SW480 (cell line): ENCODE measurements around the gene PRDM16.

ENCODE experiments used
- DNase-seq: peaks from one replicate; pipeline ENCODE4 v3.0.0-alpha.2; 2016; ENCODE audit warnings: low spot score

PRDM16 gene

DNA sequence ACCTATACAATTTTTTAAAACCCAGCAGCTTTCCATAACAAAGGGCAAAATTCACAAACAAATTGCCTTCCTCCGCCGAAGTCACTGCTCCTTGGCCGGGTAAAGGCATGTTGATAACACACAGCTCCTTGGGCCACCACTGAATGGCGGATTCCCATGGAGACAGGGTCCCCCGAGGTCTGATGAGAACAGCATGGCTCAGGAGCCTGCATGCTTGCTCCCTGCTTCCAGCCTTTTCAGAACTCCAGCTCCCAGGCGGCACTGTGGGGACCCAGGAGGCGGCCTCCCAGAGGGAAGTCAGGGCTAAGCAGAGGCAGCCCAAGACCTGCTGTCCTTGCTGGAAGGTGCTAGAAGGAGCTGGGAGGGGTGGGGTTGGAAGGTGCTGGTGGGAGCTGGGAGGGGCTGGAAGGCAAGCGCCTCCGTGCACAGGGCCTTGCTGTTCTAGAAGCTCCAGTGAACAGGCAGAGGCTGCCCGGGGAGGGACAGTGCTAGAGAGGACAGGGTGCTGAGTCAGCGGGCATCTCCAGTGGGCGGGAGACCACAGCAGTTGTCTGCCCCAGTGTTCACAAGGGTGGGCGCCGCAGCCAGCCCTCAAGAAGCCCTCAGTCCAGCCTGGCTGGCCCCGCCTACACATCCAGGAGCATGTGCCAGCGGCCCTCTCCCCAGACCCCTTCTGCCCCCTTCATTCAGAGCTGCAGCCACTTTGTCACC, 35.1 kb downstream of the PRDM16 start:
- no peak for DNase-seq

DNA sequence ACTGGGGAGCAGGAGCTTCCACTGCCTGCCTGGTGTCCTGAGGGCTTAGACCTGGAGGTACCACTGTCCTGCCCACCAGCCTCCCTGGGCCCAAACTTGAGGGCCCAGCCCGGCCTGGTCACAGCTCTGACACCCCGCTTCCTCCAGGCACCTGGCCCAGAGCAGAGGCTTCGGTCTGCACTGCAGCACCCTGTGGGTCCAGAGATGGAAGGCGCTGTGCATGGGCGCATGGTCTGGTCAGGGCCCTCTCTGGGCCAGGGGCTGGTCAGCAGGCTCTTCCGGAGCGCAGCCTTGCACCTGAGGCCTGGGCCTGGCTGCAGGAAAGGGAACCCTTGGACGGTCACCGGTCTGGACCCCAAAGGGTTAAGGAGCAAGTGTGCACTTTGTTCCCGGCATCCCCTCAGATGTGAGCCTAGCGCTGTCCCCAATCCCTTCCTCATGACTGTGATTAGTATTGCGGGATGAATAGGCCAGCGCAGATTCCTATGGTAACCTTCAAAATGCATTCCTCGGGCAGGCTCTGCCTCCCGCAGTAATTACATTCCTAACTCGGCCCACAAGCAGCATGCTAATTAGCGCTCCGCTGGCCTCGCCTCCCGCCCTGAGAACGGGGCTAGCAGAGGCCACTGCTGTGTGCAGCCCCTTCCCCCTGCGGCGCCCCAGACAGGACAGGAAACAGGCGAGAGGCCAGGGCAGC, 36.3 kb downstream of the PRDM16 start:
- DNase-seq = peak; percentile 69

DNA sequence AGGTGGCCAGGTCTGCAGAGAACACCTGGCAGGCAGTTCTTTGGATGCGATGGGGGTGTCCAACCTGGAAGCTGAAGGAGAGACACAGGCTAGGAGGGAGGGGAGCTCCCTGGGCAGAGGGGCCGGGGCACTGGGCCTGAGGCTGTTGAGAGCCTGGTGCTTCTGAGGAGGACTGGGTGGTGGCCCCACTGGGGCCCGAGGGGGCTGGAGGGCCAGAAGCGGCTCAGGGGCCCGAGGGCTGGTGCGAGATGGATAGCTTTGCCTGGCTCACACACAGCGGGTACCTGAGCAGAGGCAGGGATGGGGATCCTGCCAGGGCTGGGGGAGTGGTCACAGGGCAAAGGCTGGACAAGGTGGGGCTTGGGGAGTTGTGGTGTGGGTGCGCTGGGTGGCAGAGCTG, 37.2 kb downstream of the PRDM16 start:
- DNase-seq = no peak

DNA sequence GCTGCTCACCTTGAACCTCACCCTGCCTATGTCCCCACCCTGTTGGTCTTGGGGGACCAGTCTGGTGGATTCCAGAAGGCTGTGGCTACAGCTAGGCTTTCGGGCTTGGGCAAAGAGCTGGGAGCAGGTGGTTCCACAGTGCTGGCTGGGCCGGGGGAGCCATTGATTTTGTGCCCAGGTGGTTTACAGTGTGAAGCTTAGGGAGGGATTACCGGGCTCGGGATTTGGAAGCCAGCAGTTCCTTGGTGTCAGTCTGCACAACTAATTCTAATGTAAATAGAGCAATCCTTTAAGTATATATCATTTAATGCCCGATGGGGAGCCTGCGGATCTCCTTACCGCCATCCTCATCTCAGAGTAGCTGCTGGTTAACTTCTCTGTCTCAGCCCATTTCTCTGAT, 38.2 kb downstream of the PRDM16 start:
- DNase-seq = no peak

DNA sequence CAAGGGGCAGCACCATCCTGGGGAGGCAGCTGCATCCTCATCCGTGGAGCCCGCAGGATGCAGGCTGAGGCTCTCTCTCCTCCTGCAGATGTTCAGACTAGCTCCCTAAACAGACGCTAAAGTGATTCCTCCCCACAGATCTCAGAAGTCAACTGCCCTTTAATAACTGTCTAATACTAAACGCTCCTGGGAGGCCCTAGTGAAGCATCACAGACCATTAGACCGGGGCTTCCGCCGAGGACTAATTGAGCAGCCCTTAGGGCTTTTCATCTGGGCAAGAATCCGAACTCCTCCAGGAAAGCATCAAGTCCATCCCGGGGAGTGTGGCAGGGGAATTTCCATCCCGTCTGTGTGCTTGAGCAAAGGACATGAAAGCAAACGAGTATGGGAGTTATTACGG, 40.4 kb downstream of the PRDM16 start:
- DNase-seq = no peak

DNA sequence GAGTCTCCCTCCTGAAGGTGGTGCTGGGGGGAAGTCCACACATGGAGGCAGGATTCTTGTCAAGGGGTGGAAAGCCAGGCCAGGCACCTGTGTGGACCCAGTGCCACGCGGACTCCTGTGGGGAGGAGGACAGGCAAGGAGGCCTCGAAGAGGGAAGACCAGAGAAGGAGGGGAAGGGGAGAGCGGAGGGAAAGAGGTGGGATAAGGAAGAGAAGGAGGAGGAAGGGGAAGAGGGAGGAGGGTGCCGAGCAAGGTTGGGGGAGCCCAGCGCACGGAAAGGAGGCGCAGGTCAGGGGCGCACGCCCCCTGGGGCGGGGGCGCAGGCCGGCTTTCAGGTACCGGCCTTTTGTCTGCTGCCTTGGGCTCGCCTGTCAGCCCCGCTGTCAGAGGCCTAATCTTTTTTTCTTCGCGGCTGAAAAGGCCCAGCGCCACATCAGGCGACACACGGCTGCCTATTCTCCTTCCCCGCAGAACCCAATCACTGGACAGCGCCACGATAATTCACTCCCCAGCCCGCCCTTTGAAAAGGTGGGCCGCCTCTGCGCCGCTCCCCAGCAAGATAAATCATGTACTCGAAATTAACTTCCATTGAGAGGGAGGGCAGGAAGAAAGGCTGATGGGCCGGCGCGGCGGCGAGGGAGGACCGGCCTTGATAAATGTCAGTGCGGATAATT, 42.5 kb downstream of the PRDM16 start:
- no peak for DNase-seq

DNA sequence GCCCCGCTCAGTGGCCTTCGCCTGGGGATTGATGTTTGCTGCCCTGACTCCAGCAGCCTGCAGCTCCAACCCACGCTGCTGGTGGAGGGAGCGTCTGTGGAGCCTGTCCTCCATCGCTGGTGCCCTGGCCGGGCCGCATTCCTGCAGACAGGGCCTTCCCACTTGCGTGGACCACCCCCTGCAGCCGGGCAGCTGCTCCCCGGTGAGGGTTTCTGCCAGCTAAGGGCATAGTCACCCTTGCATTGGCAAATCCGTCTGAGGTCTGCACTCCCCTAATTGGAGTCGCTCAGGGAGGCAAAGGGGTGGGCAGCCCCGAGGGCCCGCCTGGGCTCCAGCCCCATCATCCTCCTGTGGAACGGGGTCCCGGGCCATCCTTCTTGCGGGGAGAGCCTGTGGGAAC, 43.5 kb downstream of the PRDM16 start:
- no peak for DNase-seq

DNA sequence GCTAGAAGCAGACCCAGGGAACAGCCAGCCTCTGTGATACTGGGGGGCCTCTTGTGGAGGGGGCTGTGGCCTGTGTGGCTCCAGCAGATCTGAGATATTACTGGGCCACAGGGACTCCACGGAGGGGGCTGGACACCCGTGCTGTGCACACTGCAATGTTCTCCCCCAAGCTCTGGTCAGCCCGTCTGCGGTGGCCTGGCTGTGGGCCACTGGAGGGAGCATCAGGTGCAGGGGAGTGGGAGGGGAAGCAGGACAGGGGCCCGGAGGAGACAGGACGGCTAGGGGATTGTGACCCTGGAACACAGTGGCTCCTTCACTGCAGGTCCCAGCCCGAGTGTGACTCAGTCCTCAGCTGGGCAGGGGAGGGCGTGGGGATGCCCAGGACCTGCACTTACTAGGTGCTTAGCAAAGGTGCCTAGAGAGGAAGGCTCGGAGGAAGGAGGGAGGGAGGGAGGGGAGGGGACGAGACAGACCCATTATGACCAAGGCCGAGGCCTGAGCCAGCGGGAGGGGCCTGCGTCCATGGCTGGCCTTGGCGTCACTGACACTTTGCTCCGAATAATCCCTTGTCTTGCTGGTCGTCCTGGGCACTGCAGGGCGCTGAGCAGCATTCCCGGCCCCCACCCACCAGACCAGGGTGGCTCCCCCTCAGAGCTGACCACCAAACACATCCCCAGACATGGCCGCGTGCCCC, 44.2 kb downstream of the PRDM16 start:
- DNase-seq = no peak

DNA sequence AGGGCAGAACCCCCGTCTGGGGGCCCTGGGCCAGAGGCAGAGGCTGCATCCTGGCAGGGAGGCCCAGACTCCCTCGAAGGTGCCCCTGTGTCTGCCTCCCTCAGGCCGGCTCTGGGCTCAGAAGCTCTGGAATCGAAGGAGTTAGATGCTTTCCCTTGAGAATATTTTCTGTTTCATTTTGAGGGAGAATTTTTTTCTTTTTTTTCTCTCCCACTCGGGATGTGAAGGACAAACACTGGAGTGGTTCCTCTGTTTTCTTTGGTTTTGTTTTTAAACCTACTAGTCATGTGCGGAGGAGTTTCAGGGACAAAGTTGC, 44.7 kb downstream of the PRDM16 start:
- no peak for DNase-seq

DNA sequence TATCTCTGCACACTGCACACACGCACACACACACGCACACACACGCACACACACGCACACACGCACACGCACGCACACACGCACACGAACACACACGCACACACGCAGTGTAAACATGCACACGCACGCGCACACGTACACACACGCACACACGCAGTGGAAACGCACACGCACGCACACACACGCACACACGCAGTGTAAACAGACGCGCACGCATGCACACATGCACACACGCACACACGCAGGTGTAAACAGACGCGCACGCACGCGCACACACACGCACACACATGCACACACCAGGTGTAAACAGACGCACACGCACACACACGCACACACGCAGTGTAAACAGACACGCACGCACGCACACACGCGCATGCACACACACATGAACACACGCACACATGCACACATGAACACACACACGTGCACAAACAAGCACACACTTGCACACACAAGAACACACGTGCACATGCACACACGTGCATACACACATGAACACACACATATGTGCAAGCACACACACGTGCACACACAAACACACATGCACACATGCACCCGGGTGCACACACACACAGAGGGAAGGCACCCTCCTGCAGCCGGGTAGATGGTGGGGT, 45.2 kb downstream of the PRDM16 start:
- no peak for DNase-seq

DNA sequence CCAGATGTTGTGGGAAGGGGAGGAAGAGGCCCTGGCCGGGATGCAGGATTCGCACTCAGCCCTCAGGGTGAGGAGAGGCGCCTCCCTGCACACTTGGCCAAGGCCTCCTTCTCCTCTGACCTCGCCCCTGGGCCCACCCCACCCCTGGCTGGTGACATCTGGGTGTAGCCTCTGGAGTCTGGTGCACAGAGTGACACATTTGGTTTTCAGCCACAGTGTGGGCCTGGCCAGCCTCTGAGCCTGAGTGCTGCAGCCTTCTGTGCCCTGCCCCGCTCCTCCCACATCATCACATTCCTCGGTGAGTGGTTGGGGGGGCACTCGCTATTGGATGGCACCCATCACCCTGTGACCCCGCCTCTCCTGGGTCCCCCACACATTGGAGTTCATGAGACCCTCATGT, 45.8 kb downstream of the PRDM16 start:
- no peak for DNase-seq

DNA sequence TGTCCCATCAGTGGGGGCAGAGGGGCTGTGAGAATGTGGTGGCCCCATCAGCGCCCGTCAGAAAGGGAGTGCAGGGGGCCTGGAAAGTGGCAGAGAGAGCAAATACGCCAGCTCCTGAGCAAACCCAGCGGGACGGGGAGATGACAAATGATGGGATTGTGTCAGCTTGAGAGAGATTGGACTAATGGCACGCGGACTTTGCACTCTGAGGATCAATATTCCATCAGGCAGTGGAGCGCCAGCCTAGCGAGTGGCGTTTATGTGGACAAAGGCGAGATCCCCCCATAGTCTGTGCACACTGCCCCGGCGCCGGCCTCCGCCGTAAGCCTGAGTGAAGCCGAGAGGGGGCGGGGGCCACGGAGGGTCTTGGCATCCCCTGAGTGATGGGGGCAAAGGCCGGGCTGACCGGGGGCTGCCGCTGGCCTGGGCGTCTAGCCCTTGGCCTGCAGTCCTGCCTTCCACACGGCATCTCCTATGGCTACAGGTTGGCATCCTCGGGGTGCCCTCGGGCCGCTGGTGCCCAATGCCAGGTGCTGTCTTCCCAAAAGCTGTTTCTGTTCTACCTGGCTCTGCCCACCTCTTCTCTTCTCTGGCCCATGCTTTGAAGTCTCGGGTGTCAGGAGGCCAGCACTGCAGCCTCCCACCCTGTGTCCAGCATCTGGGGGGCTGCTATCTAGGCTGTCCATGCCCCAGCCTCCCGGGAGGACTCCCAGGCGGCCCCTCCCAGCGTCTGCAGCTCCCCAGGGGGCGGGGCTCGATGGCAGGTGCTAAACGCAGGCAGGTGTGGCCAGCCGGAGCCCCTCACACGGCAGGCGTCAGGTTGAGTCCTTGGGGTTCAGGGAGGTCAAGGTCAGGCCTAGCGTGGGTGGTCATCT, 46.5 kb downstream of the PRDM16 start:
- DNase-seq = no peak

DNA sequence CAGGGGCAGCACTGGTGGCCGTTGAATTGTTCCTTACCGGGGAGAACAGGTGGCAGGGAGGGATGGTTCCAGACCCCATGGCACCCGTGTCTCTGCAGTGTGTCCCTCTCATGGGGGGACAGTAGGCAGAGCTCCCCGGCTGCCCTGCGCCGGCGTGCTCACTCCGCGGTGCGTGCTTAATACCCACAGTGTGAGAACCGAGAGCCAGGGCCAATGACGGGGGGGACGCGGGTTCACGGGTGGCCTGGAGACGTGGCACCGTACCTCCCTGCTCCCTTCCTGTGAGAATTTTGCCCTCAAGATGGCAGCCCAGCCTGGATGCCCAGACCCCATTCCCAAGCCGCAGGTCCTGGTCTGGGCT, 47.1 kb downstream of the PRDM16 start:
- no peak for DNase-seq

DNA sequence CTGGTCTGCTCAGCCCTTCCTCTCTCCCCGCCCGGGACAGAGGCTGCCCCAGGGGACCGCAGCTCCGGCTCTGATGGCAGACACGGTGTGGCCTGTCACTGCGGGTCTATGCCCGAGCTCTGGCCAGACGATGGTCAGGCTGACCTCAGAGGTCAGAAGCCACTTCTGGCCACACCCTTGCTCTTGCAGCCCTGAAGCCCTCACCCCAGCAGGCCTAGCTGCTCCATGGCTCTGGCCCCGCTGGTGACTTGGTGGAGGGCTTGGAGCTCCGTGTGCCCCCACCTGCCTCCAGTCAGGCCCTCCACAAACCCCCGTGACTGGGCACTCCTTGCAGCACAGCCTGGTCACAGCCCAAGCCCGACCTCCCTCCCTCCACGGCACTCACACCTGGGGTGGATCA, 47.6 kb downstream of the PRDM16 start:
- no peak for DNase-seq

DNA sequence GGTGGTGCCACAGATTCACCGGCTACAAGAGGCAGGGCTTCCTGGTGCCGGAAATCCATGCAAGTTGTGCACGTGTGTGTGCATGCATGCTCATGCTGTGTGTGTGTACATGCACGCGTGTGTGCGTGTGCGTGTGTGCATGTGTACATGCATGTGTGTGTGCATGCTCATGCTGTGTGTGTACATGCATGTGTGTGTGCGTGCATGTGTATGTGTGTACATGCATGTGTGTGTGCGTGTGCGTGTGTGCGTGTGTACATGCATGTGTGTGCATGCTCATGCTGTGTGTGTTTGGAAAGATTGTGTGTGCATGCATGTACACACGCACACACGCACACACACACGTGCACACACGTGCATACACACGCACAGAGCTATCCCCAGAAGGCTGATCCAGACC, 48.9 kb downstream of the PRDM16 start:
- DNase-seq = no peak

DNA sequence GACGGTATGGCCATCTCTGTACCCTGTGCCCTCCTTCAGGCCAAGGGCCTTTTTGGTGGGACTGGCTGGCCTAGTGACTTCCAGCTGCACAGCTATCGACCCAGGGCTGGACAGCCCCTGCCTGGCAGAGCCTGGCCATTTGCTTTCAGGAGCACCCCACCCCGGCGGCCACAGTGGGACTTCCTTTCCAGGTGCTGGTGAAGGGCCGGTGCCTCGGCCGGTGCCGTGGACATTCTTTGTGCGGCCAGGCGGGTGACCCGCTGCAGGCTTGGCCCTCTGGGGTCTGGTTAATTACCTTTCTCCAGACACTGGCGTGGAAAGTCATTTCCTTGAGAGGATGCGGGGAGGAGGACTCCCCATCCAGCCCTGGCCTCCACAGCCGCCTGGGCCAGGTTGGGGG, 50.1 kb downstream of the PRDM16 start:
- no peak for DNase-seq

DNA sequence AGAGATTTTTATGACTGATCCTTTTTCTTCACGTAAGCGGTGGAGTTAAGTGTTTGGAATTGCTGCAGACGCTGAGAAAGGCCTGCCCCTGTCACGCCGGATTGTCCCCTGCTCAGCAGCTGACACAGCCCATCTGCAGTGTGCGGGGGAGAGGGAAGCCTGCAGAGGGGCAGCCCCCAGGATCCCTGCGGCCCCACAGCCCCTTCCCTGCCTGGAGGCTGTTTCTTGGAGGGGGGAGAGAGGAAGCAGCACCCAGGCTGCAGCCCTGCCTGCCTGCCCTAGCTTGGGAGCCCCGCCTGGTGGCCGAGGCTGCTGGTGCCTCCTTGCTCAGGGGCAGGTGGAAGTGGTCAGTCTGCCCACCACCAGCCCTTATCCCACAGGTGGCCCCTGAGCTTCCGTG, 50.7 kb downstream of the PRDM16 start:
- DNase-seq = no peak

DNA sequence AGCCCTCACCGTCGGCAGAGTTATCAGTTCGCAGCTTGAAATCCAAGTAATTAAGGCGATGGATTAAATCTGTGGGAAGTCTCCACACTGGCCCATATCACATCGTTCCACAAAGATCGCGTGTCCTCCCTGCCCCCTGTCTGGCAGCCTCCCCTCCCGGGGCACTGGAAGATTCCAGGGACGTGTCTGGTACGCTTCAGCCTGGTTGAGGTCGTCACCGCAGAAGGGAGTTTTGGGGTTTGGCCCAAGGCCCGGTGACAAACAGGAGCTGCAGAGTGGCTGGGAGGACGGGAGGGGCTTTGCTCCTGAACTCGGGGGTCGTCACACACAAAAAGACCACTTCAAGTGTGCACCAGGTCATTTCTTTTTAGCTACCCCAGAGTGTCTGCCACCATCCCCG, 51.1 kb downstream of the PRDM16 start:
- DNase-seq = no peak

DNA sequence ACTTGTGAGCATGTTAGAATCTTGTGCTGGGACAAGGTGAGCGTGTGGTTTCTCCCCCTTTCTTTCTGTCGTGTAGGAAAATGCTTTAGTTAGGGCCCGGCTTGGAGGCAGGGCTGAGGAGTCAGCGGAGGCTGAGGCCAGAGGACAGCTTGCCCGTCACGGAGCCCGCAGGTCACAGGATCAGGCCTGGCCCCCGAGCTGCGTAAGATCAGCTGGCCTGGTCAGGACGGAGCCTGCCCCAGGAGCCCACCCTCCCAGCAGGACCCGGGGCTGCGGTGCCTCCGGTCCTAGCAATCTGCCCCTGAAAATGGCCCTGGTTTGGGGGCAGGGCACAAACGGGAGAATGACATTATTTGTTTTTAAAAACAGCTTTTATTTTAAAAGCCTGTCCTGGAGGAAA, 52.0 kb downstream of the PRDM16 start:
- DNase-seq = no peak

DNA sequence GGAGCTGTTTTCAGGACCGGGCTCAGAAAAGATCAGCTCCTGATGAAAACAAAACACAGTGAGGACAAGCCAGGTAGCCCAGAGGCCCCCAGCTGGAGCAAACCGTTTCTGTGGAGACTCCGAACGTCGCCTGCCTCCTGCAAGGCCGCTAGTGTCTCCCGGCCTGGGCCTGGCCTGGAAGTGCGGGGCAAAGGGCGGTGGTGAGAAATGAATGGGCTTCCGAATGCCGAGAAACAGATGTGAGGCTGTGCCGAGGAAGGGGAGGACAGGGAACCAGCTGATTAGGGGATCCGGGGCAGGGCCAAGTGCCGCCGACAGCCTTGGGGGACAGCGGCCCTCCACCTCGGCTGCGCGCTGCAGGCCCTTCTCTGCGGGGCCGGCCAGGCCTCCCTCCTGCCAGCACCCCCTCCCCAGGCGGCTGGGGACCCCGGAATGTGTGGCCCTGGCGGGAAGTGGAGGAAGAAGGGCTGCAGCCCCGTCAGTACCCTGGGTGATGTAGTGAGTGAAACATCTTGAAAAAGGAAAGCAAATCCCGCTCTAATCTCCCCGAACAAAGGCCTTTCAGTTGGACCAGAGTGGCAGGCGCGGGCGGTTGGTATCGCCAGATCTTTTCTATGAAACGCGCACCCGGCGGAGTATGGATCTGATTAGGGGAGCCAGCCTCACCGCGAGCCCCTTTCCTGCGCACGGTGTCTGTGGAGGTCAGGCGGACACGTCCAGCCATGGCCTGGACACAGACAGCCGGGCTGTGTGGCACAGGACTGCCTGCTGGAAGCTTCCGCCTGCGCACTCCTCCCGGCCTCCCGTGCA, 52.6 kb downstream of the PRDM16 start:
- no peak for DNase-seq

DNA sequence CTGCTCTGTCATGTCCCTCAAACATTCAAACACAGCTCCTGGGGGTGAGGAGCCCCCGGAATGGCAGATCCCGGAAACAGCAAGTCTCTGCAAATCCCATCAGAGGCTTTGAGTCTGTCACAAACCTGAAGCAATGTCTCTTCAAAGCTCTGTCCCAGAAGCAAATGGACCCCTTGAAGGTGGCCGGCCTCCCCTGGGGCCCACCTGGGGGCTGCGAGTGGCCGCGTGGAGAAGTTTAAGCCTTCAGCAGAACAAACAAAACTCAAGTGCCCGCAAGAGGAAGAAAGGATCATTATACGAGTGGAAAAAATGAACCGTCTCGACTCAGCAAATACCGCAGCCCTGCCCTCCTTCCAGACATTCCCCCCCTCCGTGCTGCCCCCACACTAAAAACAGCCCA, 53.3 kb downstream of the PRDM16 start:
- no peak for DNase-seq
